Fibroblast of lung (primary cell): Measurements from ENCODE around the gene TTLL9. TPM values are rescaled to one million over a fixed set of nuclear protein-coding genes. Genes with fewer than 3 reads are reported as not detected.

Source experiments
- DNase-seq, 2 donors: peaks; one replicate each; pipeline versions ENCODE4 v3.0.0 to v3.0.0-alpha.2; 2010; ENCODE audit warnings: low read depth in 2 of 2
- H2AFZ ChIP-seq: 2 replicates; pipeline ENCODE4 v1.5.1; 2012; ENCODE audit warnings: low read length, control low read depth, inconsistent platforms
- H3K27ac ChIP-seq: 2 replicates; pipeline ENCODE4 v1.5.1; 2011; ENCODE audit warnings: low read length, control low read depth; ENCODE audit not compliant: insufficient read depth
- H3K27me3 ChIP-seq: 2 replicates; pipeline ENCODE4 v1.5.1; 2011; ENCODE audit warnings: mild to moderate bottlenecking, low read length; ENCODE audit not compliant: control insufficient read depth, insufficient read depth
- H3K36me3 ChIP-seq: 2 replicates; pipeline ENCODE4 v1.5.1; 2011; ENCODE audit warnings: low read length; ENCODE audit not compliant: control insufficient read depth, insufficient read depth
- H3K4me1 ChIP-seq: 2 replicates; pipeline ENCODE4 v1.5.1; 2011; ENCODE audit warnings: low read length; ENCODE audit not compliant: control insufficient read depth, insufficient read depth; ENCODE audit errors: extremely low read depth
- H3K4me2 ChIP-seq: 2 replicates; pipeline ENCODE4 v1.5.1; 2011; ENCODE audit warnings: low read length, control low read depth; ENCODE audit not compliant: insufficient read depth; ENCODE audit errors: extremely low read depth
- H3K4me3 ChIP-seq, 4 experiments: fragments of 200-600 bp in 1 of 4; sonication (generic) in 1 of 4; replicated peaks in 1 of 4; 2 replicates each; pipeline ENCODE4 v1.5.1; 2011 to 2016; ENCODE audit warnings: low read length in 4 of 4, low read depth in 3 of 4, mild to moderate bottlenecking in 3 of 4, control low read depth in 2 of 4, inconsistent platforms in 1 of 4, mixed read lengths in 1 of 4; ENCODE audit not compliant: insufficient read depth in 1 of 4; ENCODE audit errors: control extremely low read depth in 1 of 4
- H3K79me2 ChIP-seq: 2 replicates; pipeline ENCODE4 v1.5.1; 2012; ENCODE audit warnings: mild to moderate bottlenecking, low read length, inconsistent platforms; ENCODE audit not compliant: control insufficient read depth, insufficient read depth
- H3K9ac ChIP-seq: 2 replicates; pipeline ENCODE4 v1.5.1; 2011; ENCODE audit warnings: mild to moderate bottlenecking, low read length, control low read depth; ENCODE audit not compliant: insufficient read depth
- H3K9me3 ChIP-seq: 2 replicates; pipeline ENCODE4 v1.5.1; 2012; ENCODE audit warnings: low read depth, low read length; ENCODE audit not compliant: control insufficient read depth, insufficient read depth
- H4K20me1 ChIP-seq: 2 replicates; pipeline ENCODE4 v1.5.1; 2011; ENCODE audit warnings: low read length; ENCODE audit not compliant: control insufficient read depth, insufficient read depth; ENCODE audit errors: extremely low read depth
- EZH2 ChIP-seq: IDR thresholded peaks from 2 replicates; pipeline ENCODE4 v1.5.1; 2012; ENCODE audit warnings: low read length, control low read depth, mild to moderate bottlenecking; ENCODE audit errors: missing control alignments
- polyA plus RNA-seq, 2 donors: library from polyadenylated mRNA; depleted of rRNA in 1 of 2; stranded (reverse) in 1 of 2; unstranded in 1 of 2; fragments of >200 nt; gene quantifications; 2 replicates each; pipeline ENCODE4 v1.2.1, GENCODE V29; 2011 to 2012; ENCODE audit warnings: missing spikeins in 1 of 2
- total RNA-seq: library from RNA; depleted of rRNA; stranded (reverse); fragments of >200 nt; gene quantifications from 2 replicates; pipeline ENCODE4 v1.2.1, GENCODE V29; 2014
- TF ChIP-seq, protein P1 (sequence below), 2 donors: IDR thresholded peaks in 1 of 2; conservative IDR thresholded peaks in 1 of 2; 1 replicate in 1 of 2; 2 replicates in 1 of 2; pipeline ENCODE4 v1.5.1; 2011 to 2012; ENCODE audit warnings: low read length in 2 of 2, control low read depth in 1 of 2, inconsistent platforms in 1 of 2, low read depth in 1 of 2, mild to moderate bottlenecking in 1 of 2

The TTLL9 gene
- total and polyA plus RNA-seq, 2 donors (not counting 1 experiment from before 2014, with no cell fraction given) = 0.05 TPM; not detected in 1

DNA sequence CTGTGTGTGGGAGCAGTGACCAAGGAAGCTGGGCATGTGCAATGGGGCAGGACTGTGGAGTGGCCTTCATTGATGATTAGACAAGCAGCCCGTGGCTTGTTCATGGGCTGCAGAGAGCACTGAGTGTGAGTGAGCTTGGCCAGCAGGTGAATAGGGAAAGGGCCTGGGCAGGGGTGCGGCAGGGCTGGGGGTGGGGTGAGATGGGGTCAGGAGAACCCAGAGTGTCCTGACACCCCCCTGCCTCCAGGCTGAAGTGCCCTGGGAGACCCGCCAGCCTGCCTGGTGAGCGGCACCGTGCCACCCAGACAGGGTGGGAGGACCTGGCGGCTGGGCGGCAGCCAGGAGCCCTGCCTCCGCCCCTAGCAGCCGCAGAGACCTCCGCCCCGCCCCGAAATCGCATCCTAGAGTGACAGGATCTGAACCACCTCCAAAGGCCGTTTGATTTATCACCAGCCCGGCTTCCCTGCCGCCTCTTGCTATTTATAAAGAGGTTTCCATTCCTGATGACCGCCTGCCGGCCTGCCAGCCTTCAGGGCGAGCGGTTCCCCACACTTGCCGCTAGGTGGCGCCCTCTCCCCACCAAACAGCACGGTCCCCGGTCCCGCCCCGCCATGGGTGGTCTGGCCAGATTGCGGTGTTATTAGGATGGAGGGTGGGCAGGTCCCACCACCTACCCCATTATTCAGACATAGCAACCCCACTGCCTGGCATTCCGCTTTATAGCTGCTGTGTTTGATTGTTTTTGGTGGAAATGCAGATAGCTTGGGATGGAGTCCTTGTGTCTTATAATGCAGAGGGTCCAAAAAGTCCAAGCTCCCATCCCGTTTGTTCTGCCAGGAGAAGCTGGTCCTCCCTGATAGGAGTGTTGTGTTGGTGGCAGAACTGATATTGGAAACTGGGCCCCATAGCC lies 47.8 kb upstream of the TTLL9 start:
- H3K9ac ChIP-seq = no peak overlapping the region
- no peak overlapping the region for H3K4me2 ChIP-seq

DNA sequence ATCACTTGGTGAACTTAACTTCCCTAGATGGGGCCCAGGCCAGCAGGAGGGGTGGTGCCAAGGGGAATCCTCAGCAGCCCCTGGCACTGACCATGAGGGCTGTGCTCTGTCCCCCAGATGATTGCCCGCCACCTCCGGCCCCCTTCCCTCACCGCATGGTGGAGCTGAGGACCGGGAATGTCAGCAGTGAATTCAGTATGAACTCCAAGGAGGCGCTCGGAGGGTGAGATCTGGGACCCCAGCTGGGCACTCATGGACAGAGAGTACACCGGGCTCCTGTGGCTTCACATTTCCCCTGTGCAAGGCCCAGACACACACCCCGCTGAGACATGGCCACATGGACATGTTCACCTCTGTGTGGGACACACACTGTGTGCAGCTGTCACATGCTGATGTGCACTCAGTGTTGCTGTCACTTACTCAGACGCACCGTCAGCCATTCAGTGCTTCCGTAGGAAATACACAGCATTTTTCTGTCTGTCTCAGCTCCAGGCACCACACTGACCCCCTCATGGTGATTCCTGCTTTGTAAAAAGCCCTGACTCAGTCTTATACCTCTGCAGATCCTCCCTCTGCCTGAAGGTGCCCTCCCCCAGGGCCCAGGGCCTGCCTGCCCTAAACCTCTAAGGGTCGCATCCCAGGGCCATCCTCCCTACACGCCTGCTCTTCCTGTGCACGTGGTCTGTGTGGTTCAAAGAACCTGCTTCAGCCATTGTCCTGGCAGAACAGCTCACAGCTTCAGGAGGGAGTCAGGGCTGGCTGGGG lies 46.9 kb upstream of the TTLL9 start:
- TF ChIP-seq, protein P1, sequence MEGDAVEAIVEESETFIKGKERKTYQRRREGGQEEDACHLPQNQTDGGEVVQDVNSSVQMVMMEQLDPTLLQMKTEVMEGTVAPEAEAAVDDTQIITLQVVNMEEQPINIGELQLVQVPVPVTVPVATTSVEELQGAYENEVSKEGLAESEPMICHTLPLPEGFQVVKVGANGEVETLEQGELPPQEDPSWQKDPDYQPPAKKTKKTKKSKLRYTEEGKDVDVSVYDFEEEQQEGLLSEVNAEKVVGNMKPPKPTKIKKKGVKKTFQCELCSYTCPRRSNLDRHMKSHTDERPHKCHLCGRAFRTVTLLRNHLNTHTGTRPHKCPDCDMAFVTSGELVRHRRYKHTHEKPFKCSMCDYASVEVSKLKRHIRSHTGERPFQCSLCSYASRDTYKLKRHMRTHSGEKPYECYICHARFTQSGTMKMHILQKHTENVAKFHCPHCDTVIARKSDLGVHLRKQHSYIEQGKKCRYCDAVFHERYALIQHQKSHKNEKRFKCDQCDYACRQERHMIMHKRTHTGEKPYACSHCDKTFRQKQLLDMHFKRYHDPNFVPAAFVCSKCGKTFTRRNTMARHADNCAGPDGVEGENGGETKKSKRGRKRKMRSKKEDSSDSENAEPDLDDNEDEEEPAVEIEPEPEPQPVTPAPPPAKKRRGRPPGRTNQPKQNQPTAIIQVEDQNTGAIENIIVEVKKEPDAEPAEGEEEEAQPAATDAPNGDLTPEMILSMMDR (conservative IDR thresholded peaks at IDR 0.05 in 1 of 2, IDR thresholded peaks at IDR 0.05 in 1 of 2; ENCODE audit: low read depth in 1 of 2, low read length in 2 of 2) = no peak
- TF ChIP-seq EZH2 = no peak
- no peak for DNase-seq
- H3K9ac ChIP-seq = no peak overlapping the region
- H4K20me1 ChIP-seq = no peaks in the 10 kb centered on the region
- no peaks in the 10 kb centered on the region for H3K4me1 ChIP-seq
- H3K27ac ChIP-seq = no peak overlapping the region
- H3K79me2 ChIP-seq = no peaks in the 10 kb centered on the region
- H3K4me2 ChIP-seq = no peak overlapping the region
- H3K36me3 ChIP-seq = no peaks in the 10 kb centered on the region
- H3K9me3 ChIP-seq = no peaks in the 10 kb centered on the region
- no peak overlapping the region for H2AFZ ChIP-seq
- H3K27me3 ChIP-seq = no peaks in the 10 kb centered on the region
- no peak overlapping the region for H3K4me3 ChIP-seq

More for the DNA sequence above, 47.8 kb upstream of the TTLL9 start:
- peak; percentile 62 to 70 for DNase-seq
- H3K27me3 ChIP-seq = no peaks in the 10 kb centered on the region
- no peak overlapping the region for H3K27ac ChIP-seq
- no peak overlapping the region for H2AFZ ChIP-seq
- TF ChIP-seq, protein P1 (conservative IDR thresholded peaks at IDR 0.05 in 1 of 2, IDR thresholded peaks at IDR 0.05 in 1 of 2; ENCODE audit: low read depth in 1 of 2, low read length in 2 of 2) = peak; percentile 89 to 90
- TF ChIP-seq EZH2 = no peak
- no peaks in the 10 kb centered on the region for H4K20me1 ChIP-seq
- H3K9me3 ChIP-seq = no peaks in the 10 kb centered on the region
- no peak overlapping the region for H3K4me3 ChIP-seq
- no peaks in the 10 kb centered on the region for H3K79me2 ChIP-seq
- H3K36me3 ChIP-seq = no peaks in the 10 kb centered on the region
- no peaks in the 10 kb centered on the region for H3K4me1 ChIP-seq

DNA sequence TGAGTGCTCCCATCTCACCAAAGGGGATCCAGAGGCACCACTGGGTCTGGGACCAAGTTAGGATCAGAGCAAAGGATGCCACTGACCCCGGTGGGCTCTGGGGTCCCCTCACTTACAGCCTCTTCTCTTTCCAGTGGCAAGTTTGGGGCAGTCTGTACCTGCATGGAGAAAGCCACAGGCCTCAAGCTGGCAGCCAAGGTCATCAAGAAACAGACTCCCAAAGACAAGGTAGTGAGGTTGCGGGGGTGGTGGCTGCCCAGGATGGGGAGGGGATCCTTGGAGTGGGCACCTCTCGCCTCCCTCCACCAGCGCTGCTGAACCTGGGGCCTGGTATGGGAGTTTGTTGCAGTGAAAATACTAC lies 46.3 kb upstream of the TTLL9 start:
- H3K27me3 ChIP-seq = no peaks in the 10 kb centered on the region
- H3K79me2 ChIP-seq = no peaks in the 10 kb centered on the region
- no peaks in the 10 kb centered on the region for H3K36me3 ChIP-seq
- no peak overlapping the region for H3K4me2 ChIP-seq
- H2AFZ ChIP-seq = no peak overlapping the region
- H3K9me3 ChIP-seq = no peaks in the 10 kb centered on the region
- no peaks in the 10 kb centered on the region for H3K4me1 ChIP-seq
- H3K9ac ChIP-seq = no peak overlapping the region
- no peak for TF ChIP-seq EZH2
- TF ChIP-seq, protein P1 (conservative IDR thresholded peaks at IDR 0.05 in 1 of 2, IDR thresholded peaks at IDR 0.05 in 1 of 2; ENCODE audit: low read depth in 1 of 2, low read length in 2 of 2) = no peak
- H4K20me1 ChIP-seq = no peaks in the 10 kb centered on the region
- no peak overlapping the region for H3K27ac ChIP-seq
- H3K4me3 ChIP-seq = no peak overlapping the region
- no peak for DNase-seq
